ENCODE data around the gene NUDT15.
"Not testable (repeated sequence)": the region's sequence is repeated elsewhere in the genome, so short reads cannot be mapped to it uniquely, and the experiment has no call there.

Gene NUDT15

DNA sequence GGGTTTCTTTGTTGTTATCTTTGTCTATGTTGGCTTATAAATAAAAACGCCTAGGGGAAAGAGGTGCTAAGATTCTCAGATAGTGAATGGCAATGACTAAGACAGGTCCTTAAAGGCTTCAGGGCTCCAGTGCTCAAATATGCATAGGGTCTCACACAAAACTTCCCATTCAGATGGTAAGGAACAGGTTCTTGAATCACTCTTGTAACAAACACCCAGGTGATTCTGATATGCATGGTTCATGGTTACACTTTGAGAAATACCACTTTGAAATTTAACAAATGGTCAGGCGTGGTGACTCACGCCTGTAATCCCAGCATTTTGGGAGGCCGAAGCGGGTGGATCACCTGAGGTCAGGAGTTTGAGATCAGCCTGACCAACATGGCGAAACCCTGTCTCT lies 17.1 kb downstream of the NUDT15 start:
- Histone ChIP-seq H3K36me3 (ENCODE audit: insufficient read depth) (no peaks in the 10 kb centered on the region), H3K27ac (no peak overlapping the region), H3K79me2 (ENCODE audit: insufficient read depth, low read depth) (no peaks in the 10 kb centered on the region), H3K4me3 (IDR thresholded peaks at IDR 0.05; ENCODE audit: insufficient read depth, low read depth, low read length) (no peak overlapping the region), H4K20me1 (ENCODE audit: insufficient read depth) (no peaks in the 10 kb centered on the region), H3K27me3 (ENCODE audit: insufficient read depth, low read depth) (no peaks in the 10 kb centered on the region), H3K9ac (no peak overlapping the region), H3K4me2 (no peak overlapping the region), H2AFZ (ENCODE audit: low read depth) (no peak overlapping the region), H3K4me1 (ENCODE audit: low read depth, poor library complexity, severe bottlenecking) (no peaks in the 10 kb centered on the region)
- TF ChIP-seq, protein P1, sequence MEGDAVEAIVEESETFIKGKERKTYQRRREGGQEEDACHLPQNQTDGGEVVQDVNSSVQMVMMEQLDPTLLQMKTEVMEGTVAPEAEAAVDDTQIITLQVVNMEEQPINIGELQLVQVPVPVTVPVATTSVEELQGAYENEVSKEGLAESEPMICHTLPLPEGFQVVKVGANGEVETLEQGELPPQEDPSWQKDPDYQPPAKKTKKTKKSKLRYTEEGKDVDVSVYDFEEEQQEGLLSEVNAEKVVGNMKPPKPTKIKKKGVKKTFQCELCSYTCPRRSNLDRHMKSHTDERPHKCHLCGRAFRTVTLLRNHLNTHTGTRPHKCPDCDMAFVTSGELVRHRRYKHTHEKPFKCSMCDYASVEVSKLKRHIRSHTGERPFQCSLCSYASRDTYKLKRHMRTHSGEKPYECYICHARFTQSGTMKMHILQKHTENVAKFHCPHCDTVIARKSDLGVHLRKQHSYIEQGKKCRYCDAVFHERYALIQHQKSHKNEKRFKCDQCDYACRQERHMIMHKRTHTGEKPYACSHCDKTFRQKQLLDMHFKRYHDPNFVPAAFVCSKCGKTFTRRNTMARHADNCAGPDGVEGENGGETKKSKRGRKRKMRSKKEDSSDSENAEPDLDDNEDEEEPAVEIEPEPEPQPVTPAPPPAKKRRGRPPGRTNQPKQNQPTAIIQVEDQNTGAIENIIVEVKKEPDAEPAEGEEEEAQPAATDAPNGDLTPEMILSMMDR (conservative IDR thresholded peaks at IDR 0.05; ENCODE audit: low read depth, low read length) = no peak

DNA sequence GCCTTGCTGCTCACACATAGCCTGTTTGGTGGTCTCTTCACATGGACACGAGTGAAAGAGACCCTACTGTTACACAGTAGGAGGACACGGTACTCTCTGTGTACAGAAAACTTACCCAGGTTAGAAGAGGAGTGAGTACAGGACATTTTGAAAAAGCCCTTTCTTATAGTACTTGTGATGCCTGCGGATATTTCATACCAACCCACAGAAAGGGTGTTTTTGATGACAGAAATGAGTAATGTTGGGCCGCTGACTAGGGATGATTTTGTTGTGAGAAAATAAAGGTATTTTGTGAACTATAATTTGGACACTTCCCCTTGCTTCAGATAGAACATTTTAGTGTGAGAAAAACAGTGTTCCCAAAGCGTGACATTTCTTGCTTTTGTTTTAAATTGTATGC lies 18.2 kb downstream of the NUDT15 start:
- H3K36me3 ChIP-seq (ENCODE audit: insufficient read depth) = no peaks in the 10 kb centered on the region
- no peak overlapping the region for H3K4me2 ChIP-seq
- no peaks in the 10 kb centered on the region for H3K4me1 ChIP-seq (ENCODE audit: low read depth, poor library complexity, severe bottlenecking)
- H3K27me3 ChIP-seq (ENCODE audit: insufficient read depth, low read depth) = no peaks in the 10 kb centered on the region
- no peaks in the 10 kb centered on the region for H3K79me2 ChIP-seq (ENCODE audit: insufficient read depth, low read depth)
- H3K9ac ChIP-seq = no peak overlapping the region
- no peak overlapping the region for H2AFZ ChIP-seq (ENCODE audit: low read depth)
- no peak overlapping the region for H3K4me3 ChIP-seq (IDR thresholded peaks at IDR 0.05; ENCODE audit: insufficient read depth, low read depth, low read length)
- no peak overlapping the region for H3K27ac ChIP-seq
- no peaks in the 10 kb centered on the region for H4K20me1 ChIP-seq (ENCODE audit: insufficient read depth)
- TF ChIP-seq, protein P1 (conservative IDR thresholded peaks at IDR 0.05; ENCODE audit: low read depth, low read length) = no peak

DNA sequence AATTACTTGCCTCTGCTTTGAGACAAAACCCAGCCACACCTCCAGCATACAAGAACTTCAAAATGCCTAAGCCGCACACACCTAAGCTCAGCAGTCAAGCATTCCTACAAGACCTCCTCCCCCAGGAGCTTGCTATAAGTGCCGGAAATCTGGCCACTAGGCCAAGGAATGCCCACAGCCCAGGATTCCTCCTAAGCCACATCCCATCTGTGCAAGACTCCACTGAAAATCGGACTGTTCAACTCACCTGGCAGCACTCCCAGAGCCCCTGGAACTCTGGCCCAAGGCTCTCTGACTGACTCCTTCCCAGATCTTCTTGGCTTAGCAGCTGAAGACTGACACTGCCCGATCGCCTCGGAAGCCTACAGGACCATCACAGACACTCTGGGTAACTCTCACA lies 21.0 kb downstream of the NUDT15 start:
- not testable (repeated sequence) for H3K4me1 ChIP-seq (ENCODE audit: low read depth, poor library complexity, severe bottlenecking)

DNA sequence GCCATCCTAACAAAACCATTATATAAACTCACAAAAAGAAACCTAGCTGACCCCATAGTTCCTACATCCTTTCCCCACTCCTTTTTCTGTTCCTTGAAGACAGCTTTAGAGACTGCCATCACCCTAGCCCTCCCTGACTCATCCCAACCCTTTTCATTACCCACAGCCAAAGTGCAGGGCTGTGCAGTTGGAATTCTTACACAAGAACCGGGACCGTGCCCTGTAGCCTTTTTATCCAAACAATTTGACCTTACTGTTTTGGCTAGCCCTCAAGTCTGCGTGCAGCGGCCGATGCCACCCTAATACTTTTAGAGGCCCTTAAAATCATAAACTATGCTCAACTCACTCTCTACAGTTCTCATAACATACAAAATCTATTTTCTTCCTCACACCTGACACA lies 22.4 kb downstream of the NUDT15 start:
- not testable (repeated sequence) for H3K4me1 ChIP-seq (ENCODE audit: low read depth, poor library complexity, severe bottlenecking); H4K20me1 ChIP-seq (ENCODE audit: insufficient read depth); H3K4me3 ChIP-seq (IDR thresholded peaks at IDR 0.05; ENCODE audit: insufficient read depth, low read depth, low read length); H2AFZ ChIP-seq (ENCODE audit: low read depth); H3K36me3 ChIP-seq (ENCODE audit: insufficient read depth); H3K27ac ChIP-seq; H3K9ac ChIP-seq; H3K4me2 ChIP-seq; H3K79me2 ChIP-seq (ENCODE audit: insufficient read depth, low read depth); H3K27me3 ChIP-seq (ENCODE audit: insufficient read depth, low read depth)

More for the DNA sequence above, 21.0 kb downstream of the NUDT15 start:
- not testable (repeated sequence) for H3K79me2 ChIP-seq (ENCODE audit: insufficient read depth, low read depth); H2AFZ ChIP-seq (ENCODE audit: low read depth); H3K36me3 ChIP-seq (ENCODE audit: insufficient read depth); H3K27me3 ChIP-seq (ENCODE audit: insufficient read depth, low read depth); H4K20me1 ChIP-seq (ENCODE audit: insufficient read depth); H3K4me3 ChIP-seq (IDR thresholded peaks at IDR 0.05; ENCODE audit: insufficient read depth, low read depth, low read length); H3K27ac ChIP-seq; H3K9ac ChIP-seq; H3K4me2 ChIP-seq

DNA sequence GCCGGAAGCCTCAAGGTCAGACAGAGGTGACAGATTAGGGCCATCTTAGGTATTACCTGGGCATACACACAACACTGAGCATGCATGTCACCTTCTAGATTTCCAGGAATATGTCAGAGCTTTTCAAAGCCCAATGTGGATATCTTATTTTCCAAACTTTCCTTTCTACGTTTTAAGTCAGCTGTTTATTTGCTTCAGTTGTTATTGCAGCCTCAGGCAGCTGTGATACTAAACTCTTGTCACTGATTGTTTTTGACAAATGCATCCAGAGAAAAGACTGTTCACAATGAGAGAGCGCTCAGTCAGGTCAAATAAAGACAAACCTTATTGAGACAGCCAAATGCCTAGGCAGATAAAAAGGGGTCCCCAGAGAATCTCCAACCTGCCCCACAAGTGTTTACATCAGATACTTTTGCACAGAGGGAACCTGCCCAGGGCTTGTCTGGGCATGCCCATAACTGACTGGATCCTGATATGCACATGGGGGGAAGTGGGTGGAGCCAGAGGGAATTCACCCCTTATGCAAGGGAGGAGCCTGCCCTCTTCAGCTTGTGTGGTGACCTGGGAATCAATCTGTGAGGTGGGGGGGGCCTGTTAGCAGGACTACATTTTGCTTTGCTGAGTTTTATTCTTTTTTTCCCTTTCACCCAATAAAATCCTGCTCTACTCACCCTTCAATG lies 28.9 kb downstream of the NUDT15 start:
- Histone ChIP-seq H3K36me3 (ENCODE audit: insufficient read depth) (no peaks in the 10 kb centered on the region), H3K27ac (no peak overlapping the region)

More for the DNA sequence above, 28.9 kb downstream of the NUDT15 start:
- Histone ChIP-seq H3K9ac (no peak overlapping the region), H3K4me2 (no peak overlapping the region), H3K79me2 (ENCODE audit: insufficient read depth, low read depth) (no peaks in the 10 kb centered on the region), H3K4me3 (IDR thresholded peaks at IDR 0.05; ENCODE audit: insufficient read depth, low read depth, low read length) (no peak overlapping the region), H4K20me1 (ENCODE audit: insufficient read depth) (no peaks in the 10 kb centered on the region), H3K27me3 (ENCODE audit: insufficient read depth, low read depth) (no peaks in the 10 kb centered on the region), H3K4me1 (ENCODE audit: low read depth, poor library complexity, severe bottlenecking) (no peaks in the 10 kb centered on the region), H2AFZ (ENCODE audit: low read depth) (no peak overlapping the region)
- TF ChIP-seq, protein P1 (conservative IDR thresholded peaks at IDR 0.05; ENCODE audit: low read depth, low read length) = no peak

All from KMS-11 (cell line).